SU-DHL-6 (cell line): ENCODE results near the gene CALML3.

Experiments
- H2AFZ ChIP-seq: fragments of 200-600 bp; sonication (generic); 2 replicates; pipeline ENCODE4 v1.6.1; 2014; ENCODE audit warnings: low read depth, mild to moderate bottlenecking, moderate library complexity, mixed read lengths, antibody characterized with exemption, low read length; ENCODE audit not compliant: severe bottlenecking
- H3F3A ChIP-seq: fragments of 200-600 bp; shearing (Covaris generic); 2 replicates; pipeline ENCODE4 v1.6.0; 2016; ENCODE audit warnings: antibody characterized with exemption, mild to moderate bottlenecking; ENCODE audit not compliant: insufficient read depth
- H3K27ac ChIP-seq: fragments of 200-600 bp; sonication (generic); 2 replicates; pipeline ENCODE4 v1.5.1; 2016; ENCODE audit warnings: low read depth, mild to moderate bottlenecking, low read length, moderate library complexity, mixed read lengths
- H3K27me3 ChIP-seq: fragments of 200-600 bp; sonication (generic), shearing (Covaris generic); 2 replicates; pipeline ENCODE4 v1.6.0; 2014; ENCODE audit warnings: mild to moderate bottlenecking, low read length
- H3K36me3 ChIP-seq: fragments of 200-600 bp; sonication (generic); 2 replicates; pipeline ENCODE4 v1.6.1; 2014; ENCODE audit warnings: mild to moderate bottlenecking, low read length, mixed read lengths
- H3K4me2 ChIP-seq: fragments of 300-600, 200-600 bp; shearing (Covaris generic), sonication (generic); 2 replicates; pipeline ENCODE4 v1.6.0; 2014; ENCODE audit warnings: low read length, low read depth, mild to moderate bottlenecking; ENCODE audit not compliant: poor library complexity, severe bottlenecking
- H3K4me3 ChIP-seq: fragments of 200-600 bp; sonication (generic); 2 replicates; pipeline ENCODE4 v1.5.1; 2014; ENCODE audit warnings: antibody characterized with exemption, low read length, mild to moderate bottlenecking, mixed read lengths; ENCODE audit not compliant: insufficient read depth, poor library complexity, severe bottlenecking
- H3K79me2 ChIP-seq: fragments of 200-600 bp; sonication (generic); 2 replicates; pipeline ENCODE4 v1.6.1; 2014; ENCODE audit warnings: mild to moderate bottlenecking, low read length, moderate library complexity; ENCODE audit not compliant: insufficient read depth
- H3K9ac ChIP-seq: fragments of 200-600 bp; sonication (generic); 2 replicates; pipeline ENCODE4 v1.7.0; 2014; ENCODE audit warnings: mild to moderate bottlenecking, low read length
- H3K9me2 ChIP-seq: fragments of 200-600 bp; sonication (generic); replicated peaks from 2 replicates; pipeline ENCODE4 v1.6.1; 2014; ENCODE audit warnings: low read length; ENCODE audit not compliant: insufficient read depth
- H3K9me3 ChIP-seq: fragments of 200-600 bp; sonication (generic); 2 replicates; pipeline ENCODE4 v1.6.1; 2014; ENCODE audit warnings: low read length, mixed read lengths; ENCODE audit not compliant: insufficient read depth
- H4K20me1 ChIP-seq: fragments of 200-600 bp; sonication (generic); 2 replicates; pipeline ENCODE4 v1.6.1; 2014; ENCODE audit warnings: low read depth, mild to moderate bottlenecking, antibody characterized with exemption, low read length, moderate library complexity, mixed read lengths
- EZH2phosphoT487 ChIP-seq: fragments of 200-600 bp; sonication (generic), shearing (Covaris generic); conservative IDR thresholded peaks from 2 replicates; pipeline ENCODE4 v1.6.1; 2018; ENCODE audit warnings: mild to moderate bottlenecking, antibody characterized with exemption, low read length, moderate library complexity, mixed read lengths
- TF ChIP-seq, protein P1 (sequence below): fragments of 200-600 bp; sonication (generic); IDR thresholded peaks from one replicate; pipeline ENCODE4 v1.5.1; 2017; ENCODE audit warnings: antibody characterized with exemption, mild to moderate bottlenecking, low read length, moderate library complexity; ENCODE audit not compliant: insufficient read depth, poor library complexity, severe bottlenecking

The CALML3 gene

GRCh38 chr10:5550250-5550545 lies 25.4 kb downstream of the CALML3 start:
- Histone ChIP-seq H3K9me3 (no peaks in the 10 kb centered on the region), H2AFZ (no peak overlapping the region), H3K27ac (no peak overlapping the region), H3K4me3 (no peak overlapping the region), H3K4me2 (no peak overlapping the region), H4K20me1 (no peaks in the 10 kb centered on the region), H3K36me3 (no peaks in the 10 kb centered on the region), H3F3A (no peaks in the 10 kb centered on the region), H3K9ac (no peak overlapping the region), H3K79me2 (no peaks in the 10 kb centered on the region), H3K9me2 (no peaks in the 10 kb centered on the region), H3K27me3 (no peaks in the 10 kb centered on the region)
- TF ChIP-seq EZH2phosphoT487: no peak
- TF ChIP-seq, protein P1, sequence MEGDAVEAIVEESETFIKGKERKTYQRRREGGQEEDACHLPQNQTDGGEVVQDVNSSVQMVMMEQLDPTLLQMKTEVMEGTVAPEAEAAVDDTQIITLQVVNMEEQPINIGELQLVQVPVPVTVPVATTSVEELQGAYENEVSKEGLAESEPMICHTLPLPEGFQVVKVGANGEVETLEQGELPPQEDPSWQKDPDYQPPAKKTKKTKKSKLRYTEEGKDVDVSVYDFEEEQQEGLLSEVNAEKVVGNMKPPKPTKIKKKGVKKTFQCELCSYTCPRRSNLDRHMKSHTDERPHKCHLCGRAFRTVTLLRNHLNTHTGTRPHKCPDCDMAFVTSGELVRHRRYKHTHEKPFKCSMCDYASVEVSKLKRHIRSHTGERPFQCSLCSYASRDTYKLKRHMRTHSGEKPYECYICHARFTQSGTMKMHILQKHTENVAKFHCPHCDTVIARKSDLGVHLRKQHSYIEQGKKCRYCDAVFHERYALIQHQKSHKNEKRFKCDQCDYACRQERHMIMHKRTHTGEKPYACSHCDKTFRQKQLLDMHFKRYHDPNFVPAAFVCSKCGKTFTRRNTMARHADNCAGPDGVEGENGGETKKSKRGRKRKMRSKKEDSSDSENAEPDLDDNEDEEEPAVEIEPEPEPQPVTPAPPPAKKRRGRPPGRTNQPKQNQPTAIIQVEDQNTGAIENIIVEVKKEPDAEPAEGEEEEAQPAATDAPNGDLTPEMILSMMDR: no peak

GRCh38 chr10:5550621-5551530 lies 26.1 kb downstream of the CALML3 start:
- Histone ChIP-seq H3K27ac (no peak overlapping the region), H3K27me3 (no peaks in the 10 kb centered on the region), H3K79me2 (no peaks in the 10 kb centered on the region), H4K20me1 (no peaks in the 10 kb centered on the region), H3K4me2 (no peak overlapping the region), H3K9me3 (no peaks in the 10 kb centered on the region), H3K4me3 (no peak overlapping the region), H3K9ac (no peak overlapping the region), H3K36me3 (no peaks in the 10 kb centered on the region), H3K9me2 (no peaks in the 10 kb centered on the region), H2AFZ (no peak overlapping the region), H3F3A (no peaks in the 10 kb centered on the region)
- TF ChIP-seq, protein P1: no peak
- no peak for TF ChIP-seq EZH2phosphoT487

DNA sequence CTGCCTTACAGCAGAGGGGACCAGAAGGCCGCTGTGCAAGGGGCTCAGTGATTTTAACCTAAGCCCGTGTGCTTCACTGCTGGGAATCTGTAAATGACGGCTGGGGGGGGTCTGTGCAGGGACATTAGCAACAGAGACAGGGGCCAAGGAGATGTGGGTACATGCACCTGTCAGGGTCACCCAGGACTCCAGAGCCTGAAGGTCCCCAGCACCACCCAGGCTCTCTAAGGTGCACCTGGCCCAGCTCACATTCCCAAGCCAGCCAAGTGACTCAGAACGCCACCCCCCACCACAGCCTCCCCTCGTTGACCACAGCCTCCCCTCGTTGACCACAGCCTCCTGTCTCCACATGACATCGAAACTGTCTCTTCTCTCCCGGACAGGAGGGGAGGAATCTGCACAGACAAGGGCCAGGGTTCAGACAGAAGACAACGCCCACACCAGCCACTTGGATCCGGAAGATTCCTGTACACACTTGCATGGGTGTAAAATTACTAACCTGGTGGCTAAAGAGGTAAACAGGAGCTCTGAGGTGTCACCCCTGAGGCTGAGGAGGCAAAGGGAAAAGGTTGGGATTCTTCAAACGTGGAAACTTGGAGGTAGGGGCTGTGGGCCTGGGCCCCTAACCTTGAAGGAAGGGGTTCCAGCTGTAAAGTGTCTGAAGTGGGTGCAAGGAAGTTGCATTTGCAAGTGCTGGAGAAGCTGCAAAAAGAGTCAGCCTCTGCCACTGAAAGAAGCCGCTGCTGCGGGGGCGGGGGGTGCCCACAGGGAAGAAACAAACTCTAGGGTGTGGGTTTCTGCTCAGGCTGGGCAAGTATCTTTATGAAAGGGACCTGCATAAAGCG lies 27.0 kb downstream of the CALML3 start:
- H3K79me2 ChIP-seq: no peaks in the 10 kb centered on the region
- H3K36me3 ChIP-seq: no peaks in the 10 kb centered on the region
- no peaks in the 10 kb centered on the region for H4K20me1 ChIP-seq
- H3K9me3 ChIP-seq: no peaks in the 10 kb centered on the region
- no peak overlapping the region for H2AFZ ChIP-seq
- no peak overlapping the region for H3K4me3 ChIP-seq
- H3K27ac ChIP-seq: no peak overlapping the region
- no peak overlapping the region for H3K9ac ChIP-seq
- H3F3A ChIP-seq: no peaks in the 10 kb centered on the region
- H3K27me3 ChIP-seq: no peaks in the 10 kb centered on the region
- no peaks in the 10 kb centered on the region for H3K9me2 ChIP-seq
- TF ChIP-seq EZH2phosphoT487: no peak
- TF ChIP-seq, protein P1: no peak
- H3K4me2 ChIP-seq: no peak overlapping the region
